ENCODE results near the gene ZNF784.

- no peak for TF ChIP-seq POLR2A (IDR thresholded peaks at IDR 0.05)
- TF ChIP-seq, protein P1, sequence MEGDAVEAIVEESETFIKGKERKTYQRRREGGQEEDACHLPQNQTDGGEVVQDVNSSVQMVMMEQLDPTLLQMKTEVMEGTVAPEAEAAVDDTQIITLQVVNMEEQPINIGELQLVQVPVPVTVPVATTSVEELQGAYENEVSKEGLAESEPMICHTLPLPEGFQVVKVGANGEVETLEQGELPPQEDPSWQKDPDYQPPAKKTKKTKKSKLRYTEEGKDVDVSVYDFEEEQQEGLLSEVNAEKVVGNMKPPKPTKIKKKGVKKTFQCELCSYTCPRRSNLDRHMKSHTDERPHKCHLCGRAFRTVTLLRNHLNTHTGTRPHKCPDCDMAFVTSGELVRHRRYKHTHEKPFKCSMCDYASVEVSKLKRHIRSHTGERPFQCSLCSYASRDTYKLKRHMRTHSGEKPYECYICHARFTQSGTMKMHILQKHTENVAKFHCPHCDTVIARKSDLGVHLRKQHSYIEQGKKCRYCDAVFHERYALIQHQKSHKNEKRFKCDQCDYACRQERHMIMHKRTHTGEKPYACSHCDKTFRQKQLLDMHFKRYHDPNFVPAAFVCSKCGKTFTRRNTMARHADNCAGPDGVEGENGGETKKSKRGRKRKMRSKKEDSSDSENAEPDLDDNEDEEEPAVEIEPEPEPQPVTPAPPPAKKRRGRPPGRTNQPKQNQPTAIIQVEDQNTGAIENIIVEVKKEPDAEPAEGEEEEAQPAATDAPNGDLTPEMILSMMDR (IDR thresholded peaks at IDR 0.05) = no peak
Measured at GRCh38 chr19:55606817-55607216, 17.5 kb downstream of the ZNF784 start.

Measured in breast epithelium (tissue), 3 donors.